ENCODE measurements around the gene TNNT3.
"Not testable (repeated sequence)": the region's sequence is repeated elsewhere in the genome, so short reads cannot be mapped to it uniquely, and the experiment has no call there.

DNA sequence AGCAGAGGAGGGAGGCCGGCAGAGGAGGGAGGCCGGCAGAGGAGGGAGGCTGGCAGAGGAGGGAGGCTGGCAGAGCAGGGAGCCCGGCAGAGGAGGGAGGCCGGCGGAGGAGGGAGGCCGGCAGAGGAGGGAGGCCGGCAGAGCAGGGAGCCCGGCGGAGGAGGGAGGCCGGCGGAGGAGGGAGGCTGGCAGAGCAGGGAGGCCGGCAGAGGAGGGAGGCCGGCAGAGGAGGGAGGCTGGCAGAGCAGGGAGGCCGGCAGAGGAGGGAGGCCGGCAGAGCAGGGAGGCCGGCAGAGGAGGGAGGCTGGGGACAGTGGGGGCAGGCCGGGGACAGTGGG lies 45.7 kb upstream of the TNNT3 start:
- TF ChIP-seq, protein P1, sequence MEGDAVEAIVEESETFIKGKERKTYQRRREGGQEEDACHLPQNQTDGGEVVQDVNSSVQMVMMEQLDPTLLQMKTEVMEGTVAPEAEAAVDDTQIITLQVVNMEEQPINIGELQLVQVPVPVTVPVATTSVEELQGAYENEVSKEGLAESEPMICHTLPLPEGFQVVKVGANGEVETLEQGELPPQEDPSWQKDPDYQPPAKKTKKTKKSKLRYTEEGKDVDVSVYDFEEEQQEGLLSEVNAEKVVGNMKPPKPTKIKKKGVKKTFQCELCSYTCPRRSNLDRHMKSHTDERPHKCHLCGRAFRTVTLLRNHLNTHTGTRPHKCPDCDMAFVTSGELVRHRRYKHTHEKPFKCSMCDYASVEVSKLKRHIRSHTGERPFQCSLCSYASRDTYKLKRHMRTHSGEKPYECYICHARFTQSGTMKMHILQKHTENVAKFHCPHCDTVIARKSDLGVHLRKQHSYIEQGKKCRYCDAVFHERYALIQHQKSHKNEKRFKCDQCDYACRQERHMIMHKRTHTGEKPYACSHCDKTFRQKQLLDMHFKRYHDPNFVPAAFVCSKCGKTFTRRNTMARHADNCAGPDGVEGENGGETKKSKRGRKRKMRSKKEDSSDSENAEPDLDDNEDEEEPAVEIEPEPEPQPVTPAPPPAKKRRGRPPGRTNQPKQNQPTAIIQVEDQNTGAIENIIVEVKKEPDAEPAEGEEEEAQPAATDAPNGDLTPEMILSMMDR (IDR thresholded peaks at IDR 0.05): not testable (repeated sequence)
- TF ChIP-seq POLR2A (IDR thresholded peaks at IDR 0.05): not testable (repeated sequence)

Data from uterus (tissue), 2 donors.